MM.1S (cell line): ENCODE measurements around the gene NPC2.

Experiments
- DNase-seq: peaks from one replicate; pipeline ENCODE4 v3.0.0-alpha.2; 2015
- H2AFZ ChIP-seq: fragments of 300-600 bp; sonication (generic); 2 replicates; pipeline ENCODE4 v1.6.0; 2016; ENCODE audit warnings: antibody characterized with exemption, low read length
- H3F3A ChIP-seq: fragments of 300-600 bp; sonication (generic); 2 replicates; pipeline ENCODE4 v1.6.1; 2016; ENCODE audit warnings: mild to moderate bottlenecking, antibody characterized with exemption, low read length, moderate library complexity, mixed read lengths; ENCODE audit not compliant: insufficient read depth
- H3K27ac ChIP-seq: fragments of 300-600 bp; sonication (generic); 2 replicates; pipeline ENCODE4 v1.5.1; 2016; ENCODE audit warnings: mild to moderate bottlenecking, low read length
- H3K27me3 ChIP-seq: fragments of 300-600 bp; sonication (generic); replicated peaks from 2 replicates; pipeline ENCODE4 v1.6.0; 2016; ENCODE audit warnings: low read length; ENCODE audit not compliant: insufficient read depth
- H3K36me3 ChIP-seq: fragments of 300-600 bp; sonication (generic); replicated peaks from 2 replicates; pipeline ENCODE4 v1.6.1; 2016; ENCODE audit warnings: mild to moderate bottlenecking, low read length, mixed read lengths; ENCODE audit not compliant: insufficient read depth
- H3K4me1 ChIP-seq: fragments of 300-600 bp; sonication (generic); 2 replicates; pipeline ENCODE4 v1.6.1; 2016; ENCODE audit warnings: low read length, mixed read lengths
- H3K4me2 ChIP-seq: fragments of 300-600 bp; sonication (generic); 2 replicates; pipeline ENCODE4 v1.6.0; 2016; ENCODE audit warnings: low read depth, low read length
- H3K4me3 ChIP-seq: fragments of 300-600 bp; sonication (generic); 2 replicates; pipeline ENCODE4 v1.5.1; 2016; ENCODE audit warnings: low read length, mixed read lengths
- H3K79me2 ChIP-seq: fragments of 300-600 bp; sonication (generic); 2 replicates; pipeline ENCODE4 v1.6.1; 2016; ENCODE audit warnings: mixed run types, low read length, mixed read lengths
- H3K9ac ChIP-seq: fragments of 300-600 bp; sonication (generic); 2 replicates; pipeline ENCODE4 v1.6.1; 2016; ENCODE audit warnings: low read length, mixed read lengths
- H3K9me2 ChIP-seq: fragments of 300-600 bp; sonication (generic); replicated peaks from 2 replicates; pipeline ENCODE4 v1.6.1; 2016; ENCODE audit warnings: mild to moderate bottlenecking, low read length, mixed read lengths; ENCODE audit not compliant: insufficient read depth
- H3K9me3 ChIP-seq: fragments of 300-600 bp; sonication (generic); replicated peaks from 2 replicates; pipeline ENCODE4 v1.6.1; 2016; ENCODE audit warnings: mild to moderate bottlenecking, low read length, mixed read lengths; ENCODE audit not compliant: insufficient read depth
- H4K20me1 ChIP-seq: fragments of 300-600 bp; sonication (generic); 2 replicates; pipeline ENCODE4 v1.6.1; 2016; ENCODE audit warnings: mild to moderate bottlenecking, low read length, moderate library complexity, mixed read lengths; ENCODE audit not compliant: insufficient read depth
- CTCF ChIP-seq: fragments of 300-600 bp; sonication (generic); IDR thresholded peaks from 2 replicates; pipeline ENCODE4 v1.5.1; 2016; ENCODE audit warnings: antibody characterized with exemption, low read length, mixed read lengths
- EZH2 ChIP-seq: fragments of 300-600 bp; sonication (generic); optimal IDR thresholded peaks from 2 replicates; pipeline ENCODE3; 2017; ENCODE audit warnings: low read depth, mild to moderate bottlenecking, antibody characterized with exemption, low read length, mixed read lengths
- EZH2phosphoT487 ChIP-seq: fragments of 300-600 bp; sonication (generic); IDR thresholded peaks from 2 replicates; pipeline ENCODE4 v1.6.1; 2018; ENCODE audit warnings: antibody characterized with exemption, low read length

NPC2 gene

GRCh38 chr14:74511966-74512830 lies 19.1 kb upstream of the NPC2 start:
- Histone ChIP-seq H3K9me2 (no peaks in the 10 kb centered on the region), H3K4me2 (no peak overlapping the region), H3K79me2 (no peaks in the 10 kb centered on the region), H3F3A (no peaks in the 10 kb centered on the region), H4K20me1 (no peaks in the 10 kb centered on the region), H3K9me3 (no peaks in the 10 kb centered on the region), H3K4me1 (no peaks in the 10 kb centered on the region), H3K36me3 (no peaks in the 10 kb centered on the region), H3K4me3 (no peak overlapping the region), H2AFZ (no peak overlapping the region), H3K27me3 (peaks cover 59% of the 10 kb centered on the region), H3K27ac (no peak overlapping the region), H3K9ac (no peak overlapping the region)
- TF ChIP-seq EZH2 (no peak), EZH2phosphoT487 (no peak), CTCF (no peak)
- no peak for DNase-seq

GRCh38 chr14:74510959-74511409 lies 17.9 kb upstream of the NPC2 start:
- H3K36me3 ChIP-seq, result no peaks in the 10 kb centered on the region
- H3K9me3 ChIP-seq, result no peaks in the 10 kb centered on the region
- DNase-seq, result no peak
- H3K4me3 ChIP-seq, result no peak overlapping the region
- no peak overlapping the region for H3K4me2 ChIP-seq
- H3K4me1 ChIP-seq, result no peaks in the 10 kb centered on the region
- no peak overlapping the region for H3K9ac ChIP-seq
- H3F3A ChIP-seq, result no peaks in the 10 kb centered on the region
- H3K27ac ChIP-seq, result no peak overlapping the region
- H3K9me2 ChIP-seq, result no peaks in the 10 kb centered on the region
- H2AFZ ChIP-seq, result no peak overlapping the region
- H4K20me1 ChIP-seq, result no peaks in the 10 kb centered on the region
- peaks cover 50% of the 10 kb centered on the region for H3K27me3 ChIP-seq
- no peak for TF ChIP-seq EZH2
- TF ChIP-seq EZH2phosphoT487, result no peak
- no peak for TF ChIP-seq CTCF
- no peaks in the 10 kb centered on the region for H3K79me2 ChIP-seq

GRCh38 chr14:74510223-74510931 lies 17.3 kb upstream of the NPC2 start:
- no peaks in the 10 kb centered on the region for H3K4me1 ChIP-seq
- peaks cover 44% of the 10 kb centered on the region for H3K27me3 ChIP-seq
- no peaks in the 10 kb centered on the region for H4K20me1 ChIP-seq
- H3K4me3 ChIP-seq, result no peak overlapping the region
- no peaks in the 10 kb centered on the region for H3K36me3 ChIP-seq
- no peak overlapping the region for H3K9ac ChIP-seq
- no peak for TF ChIP-seq CTCF
- no peak for TF ChIP-seq EZH2phosphoT487
- TF ChIP-seq EZH2, result no peak
- H3K9me2 ChIP-seq, result no peaks in the 10 kb centered on the region
- H3K4me2 ChIP-seq, result no peak overlapping the region
- H3K79me2 ChIP-seq, result no peaks in the 10 kb centered on the region
- no peaks in the 10 kb centered on the region for H3K9me3 ChIP-seq
- no peak for DNase-seq
- no peaks in the 10 kb centered on the region for H3F3A ChIP-seq
- no peak overlapping the region for H3K27ac ChIP-seq
- no peak overlapping the region for H2AFZ ChIP-seq
